DMS114 treated with DMSO at 0.1 percent for 48 hours (cell line): Measurements from ENCODE around the gene ERP27.

Experiments
- DNase-seq: peaks from one replicate; lab custom pipeline; 2025; ENCODE audit not compliant: unreplicated experiment; lab: John Stamatoyannopoulos, UW

The ERP27 gene

GRCh38 chr12:14938301-14938700 is at the start of gene ERP27:
Gene ERP27, minus strand, starts transcription at chr12:14938537. Its CDS starts 29 bp downstream, at chr12:14938508.
- no peak for DNase-seq

- DNase-seq = no peak
Measured at GRCh38 chr12:14988035-14988434, 49.7 kb upstream of the ERP27 start.

GRCh38 chr12:14986449-14986848 is 48.1 kb upstream of the ERP27 start:
- no peak for DNase-seq

- no peak for DNase-seq
Measured at GRCh38 chr12:14984766-14985285, 46.5 kb upstream of the ERP27 start.

GRCh38 chr12:14984036-14984435 is 45.7 kb upstream of the ERP27 start:
- DNase-seq = no peak

- DNase-seq = no peak
Measured at GRCh38 chr12:14982991-14983390, 44.7 kb upstream of the ERP27 start.

- no peak for DNase-seq
Measured at GRCh38 chr12:14982562-14982961, 44.2 kb upstream of the ERP27 start.

GRCh38 chr12:14981049-14981448 is 42.7 kb upstream of the ERP27 start:
- no peak for DNase-seq

GRCh38 chr12:14979468-14979867 is 41.1 kb upstream of the ERP27 start:
- no peak for DNase-seq

GRCh38 chr12:14976658-14977057 is 38.3 kb upstream of the ERP27 start:
- DNase-seq = no peak

GRCh38 chr12:14975457-14975856 is 37.1 kb upstream of the ERP27 start:
- DNase-seq = no peak

GRCh38 chr12:14974633-14975032 is 36.3 kb upstream of the ERP27 start:
- no peak for DNase-seq

GRCh38 chr12:14972816-14973215 is 34.5 kb upstream of the ERP27 start, which contains the start of gene PDE6H:
Gene PDE6H, plus strand, starts transcription at chr12:14973042. Its CDS starts 4,971 bp downstream, at chr12:14978013.
- no peak for DNase-seq

- no peak for DNase-seq
Measured at GRCh38 chr12:14970473-14970872, 32.1 kb upstream of the ERP27 start.

GRCh38 chr12:14968478-14968877 is 30.1 kb upstream of the ERP27 start:
- no peak for DNase-seq

- no peak for DNase-seq
Measured at GRCh38 chr12:14965221-14965620, 26.9 kb upstream of the ERP27 start.

GRCh38 chr12:14964406-14964805 is 26.1 kb upstream of the ERP27 start:
- no peak for DNase-seq

GRCh38 chr12:14963520-14963919 is 25.2 kb upstream of the ERP27 start:
- DNase-seq = no peak

- no peak for DNase-seq
Measured at GRCh38 chr12:14962797-14963196, 24.5 kb upstream of the ERP27 start.

- no peak for DNase-seq
Measured at GRCh38 chr12:14962153-14962539, 23.8 kb upstream of the ERP27 start.

- no peak for DNase-seq
Measured at GRCh38 chr12:14961466-14962152, 23.3 kb upstream of the ERP27 start, which contains the start of gene ARHGDIB. Gene ARHGDIB, minus strand, starts transcription at chr12:14961601. Its CDS starts 10,889 bp downstream, at chr12:14950712.

GRCh38 chr12:14960548-14961465 is 22.5 kb upstream of the ERP27 start:
- DNase-seq = no peak
